CD4-positive, alpha-beta memory T cell (primary cell): ENCODE data around the gene FBRS. TPM values are rescaled to one million over a fixed set of nuclear protein-coding genes. Genes with fewer than 3 reads are reported as not detected.
"Not testable (repeated sequence)": the region's sequence is repeated elsewhere in the genome, so short reads cannot be mapped to it uniquely, and the experiment has no call there.

Experiments used
- CTCF ChIA-PET: fragments of 350-600 bp; sonication (Branson Sonifier 250); formaldehyde crosslinking; loops from one replicate; lab custom pipeline; 2021; ENCODE audit warnings: inconsistent platforms; ENCODE audit not compliant: partially characterized antibody; lab: Charles Lee
- POLR2A ChIA-PET: fragments of 350-600 bp; sonication (Branson Sonifier 250); formaldehyde crosslinking; loops from one replicate; lab custom pipeline; 2021; ENCODE audit not compliant: partially characterized antibody; lab: Charles Lee
- DNase-seq, 5 donors: peaks; one replicate each; pipeline versions ENCODE4 v3.0.0 to v3.0.0-alpha.2; 2020 to 2022; ENCODE audit warnings: mixed read lengths in 1 of 5
- H3K27ac ChIP-seq: one replicate; pipeline ENCODE4 v1.7.0; 2013; ENCODE audit warnings: low read depth, low read length
- H3K27me3 ChIP-seq: 2 replicates; pipeline ENCODE4 v1.7.0; 2013; ENCODE audit warnings: mild to moderate bottlenecking, low read length, moderate library complexity; ENCODE audit not compliant: insufficient read depth
- H3K36me3 ChIP-seq: 2 replicates; pipeline ENCODE4 v1.7.0; 2013; ENCODE audit warnings: mild to moderate bottlenecking, low read length, moderate library complexity; ENCODE audit not compliant: insufficient read depth
- H3K4me1 ChIP-seq: 2 replicates; pipeline ENCODE4 v1.7.0; 2013; ENCODE audit warnings: mild to moderate bottlenecking, low read length, moderate library complexity; ENCODE audit not compliant: insufficient read depth
- H3K4me3 ChIP-seq, 2 donors: one replicate each; pipeline ENCODE4 v1.7.0; 2013; ENCODE audit warnings: low read length in 2 of 2, mild to moderate bottlenecking in 1 of 2
- H3K9me3 ChIP-seq, 2 donors: one replicate each; pipeline ENCODE4 v1.7.0; 2013; ENCODE audit warnings: low read length in 2 of 2, control low read depth in 1 of 2; ENCODE audit not compliant: control insufficient read depth in 1 of 2
- H3K27ac Mint-ChIP-seq, 7 donors: one replicate each; pipeline ENCODE4 v1.8.0; 2020 to 2021; ENCODE audit warnings: mixed read lengths in 7 of 7, mild to moderate bottlenecking in 6 of 7, inconsistent platforms in 3 of 7, moderate library complexity in 3 of 7
- H3K27me3 Mint-ChIP-seq, 2 donors: one replicate each; pipeline ENCODE4 v1.8.0; 2020 to 2021; ENCODE audit warnings: mixed read lengths in 2 of 2
- H3K36me3 Mint-ChIP-seq, 2 donors: one replicate each; pipeline ENCODE4 v1.8.0; 2020 to 2021; ENCODE audit warnings: mixed read lengths in 2 of 2, inconsistent platforms in 1 of 2, mild to moderate bottlenecking in 1 of 2
- H3K4me1 Mint-ChIP-seq, 4 donors: one replicate each; pipeline ENCODE4 v1.8.0; 2020 to 2021; ENCODE audit warnings: mixed read lengths in 4 of 4, mild to moderate bottlenecking in 1 of 4
- H3K4me3 Mint-ChIP-seq, 8 donors: one replicate each; pipeline ENCODE4 v1.8.0; 2020 to 2021; ENCODE audit warnings: mixed read lengths in 8 of 8, mild to moderate bottlenecking in 7 of 8, moderate library complexity in 6 of 8, inconsistent platforms in 3 of 8
- H3K9me3 Mint-ChIP-seq, 8 donors: one replicate each; pipeline ENCODE4 v1.8.0; 2020 to 2021; ENCODE audit warnings: mixed read lengths in 8 of 8, mild to moderate bottlenecking in 5 of 8, inconsistent platforms in 3 of 8, moderate library complexity in 1 of 8
- intact Hi-C: fragments of 100-400 bp; cut with micrococcal nuclease; formaldehyde crosslinking; loops from one replicate; pipeline ENCODE4 v1.15.1; 2023
- polyA plus RNA-seq, 2 donors: library from polyadenylated mRNA; unstranded; fragments of 300-500 nt; fragmentation: Illumina TruSeq; gene quantifications; one replicate each; pipeline ENCODE4 v1.2.3, GENCODE V29; 2021
- total RNA-seq, 2 experiments: library from RNA; stranded (reverse); gene quantifications; one replicate each; pipeline ENCODE4 v1.2.3, GENCODE V29; 2021

Gene FBRS
- total and polyA plus RNA-seq, 4 experiments from 2014 or later, result 0.70 to 172 (median 85.9) TPM

DNA sequence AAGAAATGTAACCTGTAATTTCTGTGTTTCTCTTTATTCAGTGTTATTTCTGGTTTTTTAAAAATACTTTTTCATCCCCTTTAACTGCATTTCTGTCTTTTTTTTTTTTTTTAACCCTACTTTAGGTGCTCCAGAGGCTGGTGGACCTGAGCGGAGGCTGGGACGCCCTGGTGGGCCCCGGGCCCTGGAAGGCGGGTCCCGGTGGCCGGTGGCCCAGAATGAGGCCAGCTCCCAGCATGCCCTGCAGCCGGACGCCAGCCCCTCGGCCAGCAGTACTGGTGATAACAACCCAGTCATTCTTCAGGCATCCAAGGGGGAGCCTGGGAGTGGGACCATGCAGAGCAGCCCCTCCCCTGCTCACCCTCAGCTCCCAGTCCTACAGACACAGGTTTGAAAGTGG is 42.3 kb downstream of the FBRS start:
- Mint-ChIP-seq H3K36me3 (peaks cover 14 to 43% of the 10 kb centered on the region in 2 donors), H3K4me1 (peaks cover 16 to 34% (median 24%) of the 10 kb centered on the region in 4 donors), H3K27me3 (peaks cover 0 to 3% of the 10 kb centered on the region in 2 donors), H3K27ac (peak overlapping the region in 2 of 7 donors; percentile 68 to 100), H3K4me3 (peak overlapping the region in 4 of 8 donors; percentile 31 to 98 (median 96)), H3K9me3 (peaks cover 0 to 3% (median 0%) of the 10 kb centered on the region in 8 donors)
- no peak for DNase-seq
- Histone ChIP-seq H3K9me3 (no peaks in the 10 kb centered on the region), H3K27ac (no peak overlapping the region), H3K36me3 (peaks cover 23% of the 10 kb centered on the region), H3K4me3 (no peak overlapping the region), H3K4me1 (peaks cover 29% of the 10 kb centered on the region), H3K27me3 (no peaks in the 10 kb centered on the region)
- intact Hi-C loops, result no loop called here
- POLR2A ChIA-PET, result interaction anchor here (9.2 kb wide), 1 partner anchor 41 kb away, joined by 154 read pairs; the partner anchor contains the start of gene FBRS
- CTCF ChIA-PET, result interaction anchor here (1.1 kb wide), 1 partner anchor 42 kb away, joined by 4 read pairs; the partner anchor contains the start of gene FBRS

GRCh38 chr16:30700971-30701370 is 42.7 kb downstream of the FBRS start:
- intact Hi-C loops, result no loop called here
- Mint-ChIP-seq H3K4me1 (peaks cover 16 to 34% (median 24%) of the 10 kb centered on the region in 4 donors), H3K4me3 (peak overlapping the region in 4 of 8 donors; percentile 33 to 78 (median 50)), H3K27me3 (peaks cover 0 to 3% of the 10 kb centered on the region in 2 donors), H3K27ac (peak overlapping the region in 3 of 7 donors; percentile 15 to 42 (median 30)), H3K9me3 (peaks cover 0 to 3% (median 0%) of the 10 kb centered on the region in 8 donors), H3K36me3 (peaks cover 14 to 46% of the 10 kb centered on the region in 2 donors)
- ChIA-PET CTCF (interaction anchor here (1.1 kb wide), 1 partner anchor 42 kb away, joined by 4 read pairs; the partner anchor contains the start of gene FBRS), POLR2A (interaction anchor here (0.6 to 9.2 kb wide), 2 partner anchors 41 to 731 kb away, joined by 4 to 154 read pairs; partner anchors contain the start of gene FBRS)
- H3K36me3 ChIP-seq, result peaks cover 26% of the 10 kb centered on the region
- no peaks in the 10 kb centered on the region for H3K27me3 ChIP-seq
- H3K4me3 ChIP-seq, result no peak overlapping the region
- peaks cover 29% of the 10 kb centered on the region for H3K4me1 ChIP-seq
- no peak overlapping the region for H3K27ac ChIP-seq
- no peak for DNase-seq
- H3K9me3 ChIP-seq, result no peaks in the 10 kb centered on the region

GRCh38 chr16:30703071-30703470 is 44.8 kb downstream of the FBRS start:
- H3K9me3 ChIP-seq, H3K27me3 Mint-ChIP-seq, H3K4me3 ChIP-seq, H3K9me3 Mint-ChIP-seq, intact Hi-C loops, DNase-seq, H3K4me3 Mint-ChIP-seq, H3K27ac ChIP-seq, H3K27me3 ChIP-seq: not testable (repeated sequence)
- peaks cover 47% of the 10 kb centered on the region for H3K36me3 ChIP-seq
- Mint-ChIP-seq H3K4me1 (peaks cover 13 to 28% (median 18%) of the 10 kb centered on the region in 4 donors), H3K36me3 (peaks cover 29 to 65% of the 10 kb centered on the region in 2 donors), H3K27ac (peak overlapping the region in 1 of 7 donors; percentile 83)
- ChIA-PET POLR2A (interaction anchor here (0.6 to 0.9 kb wide), 2 partner anchors 45 to 88 kb away, joined by 3 read pairs; partner anchors contain the start of gene PHKG2), CTCF (interaction anchor here (1.8 kb wide), 1 partner anchor 9 kb away, joined by 4 read pairs; no protein-coding TSS in a partner anchor)
- peaks cover 20% of the 10 kb centered on the region for H3K4me1 ChIP-seq

DNA sequence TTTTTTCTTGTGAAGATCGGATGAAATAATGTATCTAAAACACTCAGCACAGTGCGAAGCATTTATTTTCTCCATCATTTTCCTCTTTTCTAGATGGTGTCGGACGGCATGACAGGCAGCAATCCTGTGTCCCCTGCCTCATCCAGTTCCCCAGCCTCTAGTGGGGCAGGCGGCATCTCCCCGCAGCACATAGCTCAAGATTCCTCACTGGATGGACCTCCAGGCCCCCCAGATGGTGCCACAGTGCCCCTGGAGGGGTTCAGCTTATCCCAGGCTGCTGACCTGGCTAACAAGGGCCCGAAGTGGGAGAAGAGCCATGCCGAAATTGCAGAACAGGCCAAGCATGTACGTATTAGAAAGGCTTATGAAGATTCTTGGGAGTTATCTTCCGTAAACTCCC is 45.7 kb downstream of the FBRS start:
- Mint-ChIP-seq H3K4me1 (peaks cover 13 to 28% (median 14%) of the 10 kb centered on the region in 4 donors), H3K9me3 (no peaks in the 10 kb centered on the region), H3K27me3 (no peaks in the 10 kb centered on the region), H3K4me3 (no peak overlapping the region), H3K36me3 (peaks cover 30 to 63% of the 10 kb centered on the region in 2 donors), H3K27ac (no peak overlapping the region)
- Histone ChIP-seq H3K9me3 (no peaks in the 10 kb centered on the region), H3K4me3 (no peak overlapping the region), H3K27me3 (no peaks in the 10 kb centered on the region), H3K4me1 (peaks cover 19% of the 10 kb centered on the region), H3K36me3 (peaks cover 54% of the 10 kb centered on the region), H3K27ac (no peak overlapping the region)
- no peak for DNase-seq
- POLR2A ChIA-PET, result no interaction called here
- CTCF ChIA-PET, result interaction anchor here (1.8 kb wide), 1 partner anchor 10 kb away, joined by 4 read pairs; no protein-coding TSS in a partner anchor
- intact Hi-C loops, result no loop called here

- Histone ChIP-seq H3K27ac (no peak overlapping the region), H3K27me3 (no peaks in the 10 kb centered on the region), H3K4me3 (no peak overlapping the region), H3K36me3 (peaks cover 69% of the 10 kb centered on the region), H3K9me3 (no peaks in the 10 kb centered on the region), H3K4me1 (peaks cover under 1% of the 10 kb centered on the region)
- intact Hi-C loops, result no loop called here
- H3K9me3 Mint-ChIP-seq, result no peaks in the 10 kb centered on the region
- peaks cover 47 to 66% of the 10 kb centered on the region in 2 donors for H3K36me3 Mint-ChIP-seq
- no peak for DNase-seq
- peaks cover 0 to 10% (median 3%) of the 10 kb centered on the region in 4 donors for H3K4me1 Mint-ChIP-seq
- ChIA-PET CTCF (interaction anchor here (1.4 kb wide), 1 partner anchor 9 kb away, joined by 6 read pairs; no protein-coding TSS in a partner anchor), POLR2A (interaction anchor here (0.9 kb wide), 1 partner anchor 8 kb away, joined by 3 read pairs; no protein-coding TSS in a partner anchor)
- no peak overlapping the region for H3K4me3 Mint-ChIP-seq
- no peaks in the 10 kb centered on the region for H3K27me3 Mint-ChIP-seq
- peak overlapping the region in 1 of 7 donors; percentile 6 for H3K27ac Mint-ChIP-seq
Observed at GRCh38 chr16:30706046-30706445, 47.8 kb downstream of the FBRS start.

DNA sequence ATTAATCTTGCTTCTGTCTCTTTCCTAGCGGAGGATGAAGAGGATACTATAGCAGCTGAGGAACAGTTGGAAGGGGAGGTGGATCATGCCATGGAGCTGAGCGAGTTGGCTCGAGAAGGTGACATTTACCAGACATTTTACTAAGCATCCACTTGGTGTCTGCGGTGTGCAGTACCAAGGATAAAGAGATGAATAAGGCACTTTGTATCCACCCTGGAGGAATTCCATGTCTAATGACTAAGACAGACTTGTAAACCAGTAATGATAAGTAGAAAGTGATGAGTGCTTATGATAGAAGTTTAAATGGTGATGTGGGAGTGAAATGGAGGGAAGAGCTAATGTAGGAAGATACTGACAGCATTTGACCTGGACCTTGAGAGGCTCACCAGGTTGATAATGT is 52.7 kb downstream of the FBRS start:
- no peak for DNase-seq
- H3K9me3 Mint-ChIP-seq, result no peaks in the 10 kb centered on the region
- H3K36me3 Mint-ChIP-seq, result peaks cover 69 to 80% of the 10 kb centered on the region in 2 donors
- Histone ChIP-seq H3K9me3 (no peaks in the 10 kb centered on the region), H3K4me3 (no peak overlapping the region), H3K27ac (no peak overlapping the region), H3K4me1 (peaks cover 15% of the 10 kb centered on the region), H3K27me3 (no peaks in the 10 kb centered on the region), H3K36me3 (peaks cover 79% of the 10 kb centered on the region)
- ChIA-PET POLR2A (interaction anchor here (1.6 kb wide), 1 partner anchor 12 kb away, joined by 4 read pairs; the partner anchor contains the start of gene SRCAP), CTCF (interaction anchor here (1.1 kb wide), 1 partner anchor 14 kb away, joined by 3 read pairs; no protein-coding TSS in a partner anchor)
- H3K27ac Mint-ChIP-seq, result peak overlapping the region in 4 of 7 donors; percentile 25 to 66 (median 55)
- no peak overlapping the region for H3K4me3 Mint-ChIP-seq
- intact Hi-C loops, result no loop called here
- H3K4me1 Mint-ChIP-seq, result peaks cover 15 to 27% (median 23%) of the 10 kb centered on the region in 4 donors
- H3K27me3 Mint-ChIP-seq, result no peaks in the 10 kb centered on the region

DNA sequence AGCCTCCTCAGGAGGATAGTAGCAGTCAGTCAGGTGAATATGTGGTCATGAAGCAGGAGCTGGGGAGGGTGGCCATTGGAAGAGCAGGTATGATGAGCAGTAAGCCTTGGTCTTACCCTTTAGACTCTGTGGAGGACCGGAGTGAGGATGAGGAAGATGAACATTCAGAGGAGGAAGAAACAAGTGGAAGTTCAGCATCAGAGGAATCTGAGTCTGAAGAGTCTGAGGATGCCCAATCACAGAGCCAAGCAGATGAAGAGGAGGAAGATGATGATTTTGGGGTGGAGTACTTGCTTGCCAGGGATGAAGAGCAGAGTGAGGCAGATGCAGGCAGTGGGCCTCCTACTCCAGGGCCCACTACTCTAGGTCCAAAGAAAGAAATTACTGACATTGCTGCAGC is 53.5 kb downstream of the FBRS start:
- Histone ChIP-seq H3K27ac (no peak overlapping the region), H3K9me3 (no peaks in the 10 kb centered on the region), H3K36me3 (peaks cover 79% of the 10 kb centered on the region), H3K4me3 (no peak overlapping the region), H3K4me1 (peaks cover 21% of the 10 kb centered on the region), H3K27me3 (no peaks in the 10 kb centered on the region)
- H3K4me3 Mint-ChIP-seq, result no peak overlapping the region
- H3K27me3 Mint-ChIP-seq, result no peaks in the 10 kb centered on the region
- CTCF ChIA-PET, result interaction anchor here (0.6 to 1.1 kb wide), 2 partner anchors 15 to 1617 kb away, joined by 3 read pairs; no protein-coding TSS in a partner anchor
- peak overlapping the region in 5 of 7 donors; percentile 13 to 78 (median 66) for H3K27ac Mint-ChIP-seq
- peaks cover 75 to 80% of the 10 kb centered on the region in 2 donors for H3K36me3 Mint-ChIP-seq
- H3K4me1 Mint-ChIP-seq, result peaks cover 20 to 33% (median 29%) of the 10 kb centered on the region in 4 donors
- POLR2A ChIA-PET, result interaction anchor here (1.6 kb wide), 1 partner anchor 13 kb away, joined by 4 read pairs; the partner anchor contains the start of gene SRCAP
- DNase-seq, result no peak
- H3K9me3 Mint-ChIP-seq, result no peaks in the 10 kb centered on the region
- intact Hi-C loops, result no loop called here
